NB4 (cell line): ENCODE measurements around the gene DNM1.

Source experiments
- POLR2A ChIP-seq: IDR thresholded peaks from 2 replicates; pipeline ENCODE4 v1.6.1; 2011; ENCODE audit warnings: mild to moderate bottlenecking; ENCODE audit not compliant: insufficient read length; ENCODE audit errors: extremely low read depth
- TF ChIP-seq, protein P1 (sequence below): IDR thresholded peaks from one replicate; pipeline ENCODE4 v1.5.1; 2012; ENCODE audit warnings: low read depth, low read length
- TF ChIP-seq, protein P2 (sequence below): IDR thresholded peaks from 2 replicates; pipeline ENCODE4 v1.6.1; 2011; ENCODE audit warnings: low read depth, low read length

GRCh38 chr9:128253991-128254346, 50.8 kb downstream of the DNM1 start:
- TF ChIP-seq POLR2A: no peak
- TF ChIP-seq, protein P1, sequence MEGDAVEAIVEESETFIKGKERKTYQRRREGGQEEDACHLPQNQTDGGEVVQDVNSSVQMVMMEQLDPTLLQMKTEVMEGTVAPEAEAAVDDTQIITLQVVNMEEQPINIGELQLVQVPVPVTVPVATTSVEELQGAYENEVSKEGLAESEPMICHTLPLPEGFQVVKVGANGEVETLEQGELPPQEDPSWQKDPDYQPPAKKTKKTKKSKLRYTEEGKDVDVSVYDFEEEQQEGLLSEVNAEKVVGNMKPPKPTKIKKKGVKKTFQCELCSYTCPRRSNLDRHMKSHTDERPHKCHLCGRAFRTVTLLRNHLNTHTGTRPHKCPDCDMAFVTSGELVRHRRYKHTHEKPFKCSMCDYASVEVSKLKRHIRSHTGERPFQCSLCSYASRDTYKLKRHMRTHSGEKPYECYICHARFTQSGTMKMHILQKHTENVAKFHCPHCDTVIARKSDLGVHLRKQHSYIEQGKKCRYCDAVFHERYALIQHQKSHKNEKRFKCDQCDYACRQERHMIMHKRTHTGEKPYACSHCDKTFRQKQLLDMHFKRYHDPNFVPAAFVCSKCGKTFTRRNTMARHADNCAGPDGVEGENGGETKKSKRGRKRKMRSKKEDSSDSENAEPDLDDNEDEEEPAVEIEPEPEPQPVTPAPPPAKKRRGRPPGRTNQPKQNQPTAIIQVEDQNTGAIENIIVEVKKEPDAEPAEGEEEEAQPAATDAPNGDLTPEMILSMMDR: no peak
- TF ChIP-seq, protein P2, sequence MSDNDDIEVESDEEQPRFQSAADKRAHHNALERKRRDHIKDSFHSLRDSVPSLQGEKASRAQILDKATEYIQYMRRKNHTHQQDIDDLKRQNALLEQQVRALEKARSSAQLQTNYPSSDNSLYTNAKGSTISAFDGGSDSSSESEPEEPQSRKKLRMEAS: no peak
